Activated CD8-positive, alpha-beta memory T cell treated with anti-CD3 and anti-CD28 coated beads for 4 hours (primary cell): ENCODE data around the gene MRC1.

Experiments
- DNase-seq, 2 donors: peaks; one replicate each; pipeline ENCODE4 v3.0.0-alpha.2; 2020; ENCODE audit warnings: low read depth in 2 of 2

Gene MRC1

DNA sequence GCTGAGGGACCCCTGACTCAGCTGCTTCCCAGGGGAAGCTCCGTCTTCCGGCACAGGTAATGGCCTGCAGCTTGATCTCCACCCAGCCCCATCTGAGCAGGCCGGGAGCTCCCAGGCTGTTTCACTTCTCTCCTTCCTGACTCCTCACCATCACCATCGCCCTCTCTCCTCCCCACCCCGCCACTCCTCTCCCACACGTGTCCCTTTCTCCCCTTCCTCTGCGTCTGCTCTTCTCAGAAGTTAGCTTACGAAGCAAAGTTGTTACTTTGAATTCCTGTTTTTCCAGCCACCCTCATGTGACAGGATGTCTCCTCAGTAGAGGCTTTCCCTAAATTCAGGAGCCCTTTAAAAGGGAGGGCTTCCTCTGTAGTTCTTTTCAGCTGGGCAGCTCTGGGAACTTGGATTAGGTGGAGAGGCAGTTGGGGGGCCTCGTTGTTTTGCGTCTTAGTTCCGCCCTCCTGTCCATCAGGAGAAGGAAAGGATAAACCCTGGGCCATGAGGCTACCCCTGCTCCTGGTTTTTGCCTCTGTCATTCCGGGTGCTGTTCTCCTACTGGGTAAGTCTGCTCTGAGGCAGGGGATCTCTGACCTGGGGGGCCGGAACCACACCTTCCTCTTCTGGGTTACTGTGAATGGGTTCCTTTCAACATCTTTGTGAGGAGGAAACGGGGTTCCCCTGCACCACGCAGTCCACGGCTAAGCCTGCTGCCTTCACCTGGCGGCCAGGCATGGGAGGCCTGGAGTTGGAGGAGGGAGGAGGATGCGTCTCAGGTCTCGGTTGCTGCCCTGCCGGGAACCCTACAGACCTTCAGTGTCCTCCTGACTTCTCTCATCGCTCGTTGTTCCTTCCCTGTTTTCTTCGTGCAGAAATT lies at the start of gene MRC1:
Gene MRC1 (plus strand): TSS at position 378 of the 871 bp plus-strand sequence. CDS start 118 bp downstream, at position 496.
- DNase-seq: no peak

DNA sequence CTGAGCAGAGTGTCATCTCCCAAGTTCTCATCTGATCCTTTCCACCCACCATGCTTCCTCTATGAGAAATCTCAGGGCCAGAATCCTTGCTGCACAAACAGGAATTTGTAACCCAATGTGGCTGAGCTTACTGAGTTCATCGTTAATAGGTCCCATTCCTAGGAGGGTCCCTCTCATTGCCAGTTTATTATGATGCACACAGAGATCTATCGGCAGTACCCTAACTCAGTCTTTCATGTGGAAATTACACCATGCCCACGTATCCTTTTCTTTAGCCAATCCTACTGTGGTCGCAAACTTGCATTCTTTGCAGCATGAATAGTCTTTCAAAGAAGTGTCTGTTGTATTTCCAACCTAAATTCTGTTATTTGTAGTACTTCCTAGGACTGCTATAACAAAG lies 45.0 kb upstream of the MRC1 start:
- DNase-seq: no peak

GRCh38 chr10:17765602-17766001 lies 43.5 kb upstream of the MRC1 start:
- no peak for DNase-seq

DNA sequence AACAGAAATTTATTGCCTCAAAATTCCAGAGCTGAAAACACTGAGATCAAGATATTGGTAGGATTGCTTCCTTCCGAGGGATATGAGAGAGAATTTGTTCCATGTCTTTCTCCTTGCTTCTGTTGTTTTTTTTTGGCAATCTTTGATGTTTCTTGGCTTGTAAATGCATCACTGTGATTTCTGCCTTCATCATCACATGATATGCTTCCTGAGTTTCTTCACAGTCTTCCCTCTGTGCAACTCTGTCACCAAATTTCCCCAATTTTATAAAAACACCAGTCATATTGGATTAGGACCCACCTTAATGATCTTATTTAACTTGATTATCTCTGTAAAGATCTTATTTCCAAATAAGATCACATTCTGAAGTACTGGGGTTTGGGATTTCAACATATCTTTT lies 42.4 kb upstream of the MRC1 start:
- DNase-seq: no peak

GRCh38 chr10:17768496-17768895 lies 40.7 kb upstream of the MRC1 start:
- no peak for DNase-seq

- DNase-seq: no peak
These were observed 40.2 kb upstream of the MRC1 start for GRCh38 chr10:17768957-17769356.

DNA sequence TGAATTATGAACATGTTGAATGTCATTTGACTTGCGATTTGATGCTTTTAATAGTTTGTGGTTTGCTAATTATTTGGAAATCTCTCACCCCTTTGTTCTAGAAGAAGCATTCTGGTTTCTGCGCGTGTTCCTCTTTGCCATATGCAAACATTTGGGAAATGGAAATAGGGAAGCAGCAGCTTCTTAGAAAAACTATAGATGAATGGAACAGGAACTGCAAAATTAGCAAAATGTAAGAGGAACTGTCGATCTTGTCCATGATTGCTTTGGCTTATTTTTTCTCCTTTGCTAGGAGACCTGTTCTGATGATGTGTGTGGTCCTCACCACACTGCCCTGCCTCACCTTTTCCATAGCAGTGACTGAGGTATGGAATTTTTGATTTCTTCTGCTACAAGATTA lies 38.1 kb upstream of the MRC1 start:
- DNase-seq: no peak

DNA sequence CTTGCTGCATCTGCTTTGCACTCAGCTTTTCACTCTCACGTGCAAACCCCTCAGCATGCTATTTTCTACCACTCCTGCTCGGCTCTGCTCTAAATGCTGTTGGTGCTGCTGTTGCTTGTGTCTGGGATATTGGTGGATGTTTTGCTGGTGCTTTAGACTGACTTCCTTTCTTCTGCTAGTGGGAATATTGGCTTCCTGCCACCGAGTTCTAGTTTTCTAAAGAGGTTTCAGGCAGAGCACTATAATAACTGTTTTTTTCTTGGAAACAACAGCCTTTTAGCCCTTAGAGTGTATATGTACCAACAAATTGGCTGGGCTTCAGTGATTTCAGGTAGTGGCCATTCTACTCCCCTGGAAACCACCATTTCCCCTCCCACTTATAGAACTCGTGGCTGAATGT lies 29.4 kb upstream of the MRC1 start:
- no peak for DNase-seq

- DNase-seq: no peak
These were observed 28.4 kb upstream of the MRC1 start for GRCh38 chr10:17780727-17781126.

GRCh38 chr10:17781856-17782255 lies 27.3 kb upstream of the MRC1 start:
- no peak for DNase-seq

DNA sequence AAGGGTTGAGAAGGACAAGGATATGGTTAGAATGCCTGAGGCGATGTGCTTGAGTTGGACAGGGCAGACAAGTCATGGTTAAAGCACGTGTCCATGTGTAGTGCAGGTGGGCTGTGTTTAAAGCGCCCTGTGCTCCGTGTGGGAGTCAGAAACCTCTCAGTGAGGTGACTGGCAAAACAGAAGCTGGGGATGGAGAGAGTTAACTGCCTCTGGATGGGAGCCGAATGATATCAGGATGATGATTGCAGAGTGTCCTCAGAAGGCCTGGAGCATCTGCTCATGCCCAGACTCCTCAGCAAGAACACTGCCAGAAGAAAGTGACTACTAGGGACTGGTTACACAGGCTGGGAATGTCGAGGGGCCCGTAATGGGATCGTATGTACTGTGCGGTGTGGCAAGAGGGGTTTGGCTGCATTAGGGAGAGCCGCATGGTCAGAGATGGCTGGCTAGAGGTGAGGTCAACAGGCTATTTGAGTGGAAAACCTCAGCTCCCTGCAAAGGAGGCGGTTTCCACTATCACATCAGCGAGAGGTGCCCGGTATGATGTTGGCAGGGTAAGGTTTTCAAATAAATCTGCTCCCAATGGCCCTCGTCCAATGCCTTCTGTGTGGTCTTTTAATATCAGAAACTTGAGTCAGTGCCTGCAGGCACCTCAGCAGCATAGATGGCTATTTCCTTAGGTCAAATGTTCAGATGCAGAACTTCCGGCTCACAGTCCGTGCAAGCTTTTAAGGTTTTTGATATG lies 26.1 kb upstream of the MRC1 start:
- DNase-seq: no peak

DNA sequence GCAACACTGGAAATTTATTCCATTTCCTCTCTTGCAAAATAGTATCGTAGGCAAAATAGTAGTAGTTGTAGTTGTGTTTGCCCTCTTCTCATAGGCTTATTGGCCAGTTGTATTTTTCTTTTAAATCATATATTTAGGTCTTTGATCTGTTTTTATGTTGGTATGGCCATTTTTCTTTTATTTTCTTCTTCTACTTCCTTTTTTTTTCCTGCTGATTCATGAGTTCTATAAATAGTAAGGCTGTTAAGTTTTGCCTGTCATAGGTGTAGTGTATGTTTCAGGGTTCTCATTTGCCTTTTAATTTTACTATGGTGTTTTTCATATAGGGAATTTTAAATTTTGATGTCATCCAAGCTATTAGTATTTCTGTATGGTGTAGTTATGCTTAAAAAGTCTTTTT lies 25.4 kb upstream of the MRC1 start:
- no peak for DNase-seq

GRCh38 chr10:17784688-17785087 lies 24.5 kb upstream of the MRC1 start:
- DNase-seq: no peak

DNA sequence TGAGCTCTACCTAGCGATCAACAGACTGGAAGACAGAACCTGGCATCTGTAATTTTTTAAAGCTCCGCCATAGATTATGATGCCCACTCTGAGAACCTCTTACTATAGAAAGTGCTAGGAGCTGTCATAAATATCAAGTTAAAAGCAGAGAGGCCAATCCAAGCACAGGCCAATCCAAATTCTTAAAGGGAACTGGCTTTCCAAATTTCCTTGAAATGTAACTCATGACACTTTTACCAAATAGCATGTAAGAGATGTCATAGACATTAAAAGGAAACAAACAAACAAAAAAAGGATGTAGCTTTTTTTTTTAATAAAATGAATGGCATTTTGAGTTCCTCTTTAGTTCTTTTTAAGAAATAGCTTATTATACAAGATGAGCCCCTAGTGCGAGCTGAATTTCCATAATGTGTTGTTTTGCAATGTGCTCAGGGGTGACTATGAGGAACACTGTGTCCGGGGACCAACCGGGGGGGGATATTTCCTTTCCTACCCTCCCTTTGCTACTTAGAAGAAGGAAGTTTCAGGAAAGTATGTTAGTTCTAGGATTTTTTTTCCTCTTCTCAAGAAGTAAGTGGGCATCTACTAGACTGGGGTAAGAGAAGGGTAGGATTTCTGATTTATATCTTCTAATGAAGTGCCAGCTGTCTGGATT lies 23.7 kb upstream of the MRC1 start:
- no peak for DNase-seq

GRCh38 chr10:17787087-17787961 lies 21.8 kb upstream of the MRC1 start:
- no peak for DNase-seq

DNA sequence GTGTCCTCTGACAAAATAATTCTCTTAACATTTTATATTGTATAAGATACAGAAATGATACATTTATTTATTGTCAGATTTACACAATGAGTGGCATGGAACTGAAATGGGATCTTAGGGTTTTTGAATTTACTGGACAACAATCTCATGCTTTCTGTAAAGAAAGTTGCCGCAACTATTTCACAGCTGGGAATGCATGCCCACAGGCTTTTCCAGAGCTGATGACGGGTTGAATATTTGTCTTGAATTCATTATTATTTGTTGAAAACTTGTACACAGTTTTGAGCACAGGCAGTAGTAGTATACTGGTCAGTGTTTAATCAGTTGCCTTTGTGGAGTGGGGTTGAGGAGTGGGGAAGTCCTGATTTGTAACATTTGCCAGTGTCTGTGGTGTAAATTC lies 20.5 kb upstream of the MRC1 start:
- DNase-seq: no peak

GRCh38 chr10:17789396-17789795 lies 19.8 kb upstream of the MRC1 start:
- DNase-seq: no peak

- no peak for DNase-seq
These were observed 18.5 kb upstream of the MRC1 start for GRCh38 chr10:17790651-17791050.

- no peak for DNase-seq
These were observed 16.2 kb upstream of the MRC1 start for GRCh38 chr10:17792991-17793390.

- DNase-seq: no peak
These were observed 15.1 kb upstream of the MRC1 start for GRCh38 chr10:17793823-17794644.

- no peak for DNase-seq
These were observed 14.1 kb upstream of the MRC1 start for GRCh38 chr10:17795083-17795482.
